SK-N-SH (cell line): Measurements from ENCODE around the gene YPEL1. TPM values are rescaled to one million over a fixed set of nuclear protein-coding genes. Genes with fewer than 3 reads are reported as not detected.

Experiments used
- CTCF ChIA-PET: fragments of 300-600, 350-600 bp; formaldehyde crosslinking; extraction: SDS; loops from one replicate; lab custom pipeline; 2021; lab: Yijun Ruan, JAX
- POLR2A ChIA-PET: fragments of 350-600 bp; sonication (Branson Sonifier 250); formaldehyde crosslinking; extraction: SDS; loops from one replicate; lab custom pipeline; 2020; ENCODE audit warnings: antibody characterized with exemption, inconsistent platforms; lab: Yijun Ruan, JAX
- DNase-seq: peaks from one replicate; pipeline ENCODE4 v3.0.0; 2012
- H2AFZ ChIP-seq: fragments of 200-600 bp; sonication (generic); 2 replicates; pipeline ENCODE4 v1.8.1; 2016; ENCODE audit warnings: antibody characterized with exemption, mild to moderate bottlenecking, low read depth
- H3F3A ChIP-seq: fragments of 200-600 bp; sonication (generic); replicated peaks from 2 replicates; pipeline ENCODE3; 2016; ENCODE audit warnings: antibody characterized with exemption, mild to moderate bottlenecking; ENCODE audit not compliant: insufficient read depth
- H3K27ac ChIP-seq, 2 experiments: fragments of 200-500 bp in 1 of 2; fragments of 200-600 bp in 1 of 2; sonication (Bioruptor generic) in 1 of 2; sonication (generic), shearing (Covaris generic) in 1 of 2; 2 replicates each; pipeline versions ENCODE4 v1.5.1 to v1.6.1; 2014 to 2016; ENCODE audit warnings: low read depth in 2 of 2, inconsistent platforms in 1 of 2, low read length in 1 of 2, mild to moderate bottlenecking in 1 of 2, mixed read lengths in 1 of 2
- H3K27me3 ChIP-seq: fragments of 200-600 bp; sonication (generic), shearing (Covaris generic); 2 replicates; pipeline ENCODE4 v1.6.1; 2016; ENCODE audit warnings: mixed run types; ENCODE audit not compliant: insufficient read depth
- H3K36me3 ChIP-seq, 2 experiments: fragments of 200-500 bp in 1 of 2; fragments of 200-600 bp in 1 of 2; sonication (Bioruptor generic) in 1 of 2; sonication (generic) in 1 of 2; replicated peaks in 1 of 2; 2 replicates each; pipeline versions ENCODE3 to v1.5.1; 2014 to 2016; ENCODE audit warnings: low read length in 1 of 2, mild to moderate bottlenecking in 1 of 2; ENCODE audit not compliant: insufficient read depth in 2 of 2, control insufficient read depth in 1 of 2
- H3K4me1 ChIP-seq, 2 experiments: fragments of 200-500 bp in 1 of 2; fragments of 200-600 bp in 1 of 2; sonication (Bioruptor generic) in 1 of 2; sonication (generic), shearing (Covaris generic) in 1 of 2; 2 replicates each; pipeline versions ENCODE4 v1.5.1 to v1.6.1; 2014 to 2016; ENCODE audit warnings: low read depth in 1 of 2, low read length in 1 of 2, mixed run types in 1 of 2; ENCODE audit not compliant: insufficient read depth in 2 of 2, control insufficient read depth in 1 of 2
- H3K4me2 ChIP-seq: fragments of 200-600 bp; sonication (generic), shearing (Covaris generic); 2 replicates; pipeline ENCODE4 v1.6.1; 2017; ENCODE audit warnings: mixed run types
- H3K4me3 ChIP-seq, 2 experiments: fragments of 200-500 bp in 1 of 2; fragments of 200-600 bp in 1 of 2; sonication (Bioruptor generic) in 1 of 2; sonication (generic), shearing (Covaris generic) in 1 of 2; 2 replicates each; pipeline versions ENCODE4 v1.5.1 to v1.8.1; 2014 to 2016; ENCODE audit warnings: low read depth in 2 of 2, inconsistent platforms in 1 of 2, low read length in 1 of 2, mild to moderate bottlenecking in 1 of 2, mixed read lengths in 1 of 2, moderate library complexity in 1 of 2
- H3K79me2 ChIP-seq: fragments of 200-600 bp; sonication (generic); 2 replicates; pipeline ENCODE4 v1.8.1; 2017; ENCODE audit warnings: mild to moderate bottlenecking; ENCODE audit not compliant: insufficient read depth
- H3K9ac ChIP-seq: fragments of 200-600 bp; sonication (generic); 2 replicates; pipeline ENCODE4 v1.6.1; 2017; ENCODE audit warnings: mixed run types
- H3K9me2 ChIP-seq: fragments of 200-600 bp; sonication (generic); 2 replicates; pipeline ENCODE4 v1.6.1; 2017; ENCODE audit warnings: mixed run types
- H3K9me3 ChIP-seq: fragments of 200-600 bp; sonication (generic); 2 replicates; pipeline ENCODE4 v1.6.1; 2017; ENCODE audit warnings: mixed run types, mild to moderate bottlenecking, moderate library complexity
- H4K20me1 ChIP-seq: fragments of 200-600 bp; sonication (generic); 2 replicates; pipeline ENCODE4 v1.6.1; 2017; ENCODE audit warnings: mild to moderate bottlenecking, mixed run types; ENCODE audit not compliant: insufficient read depth
- ELF1 ChIP-seq: IDR thresholded peaks from 2 replicates; pipeline ENCODE4 v1.4.0; 2012
- EP300 ChIP-seq, 2 experiments: IDR thresholded peaks; 2 replicates each; pipeline versions ENCODE4 v1.4.0 to v1.6.1; 2012; ENCODE audit warnings: borderline replicate concordance in 1 of 2, low read depth in 1 of 2, low read length in 1 of 2
- FOSL2 ChIP-seq: IDR thresholded peaks from 2 replicates; pipeline ENCODE4 v1.4.0; 2012; ENCODE audit warnings: low read depth, mild to moderate bottlenecking, moderate library complexity, borderline replicate concordance
- MAX ChIP-seq: IDR thresholded peaks from 2 replicates; pipeline ENCODE4 v1.4.0; 2012; ENCODE audit warnings: low read depth
- MEF2A ChIP-seq: IDR thresholded peaks from 2 replicates; pipeline ENCODE4 v1.4.0; 2012; ENCODE audit warnings: low read depth, borderline replicate concordance
- RCOR1 ChIP-seq: fragments of 150-350 bp; IDR thresholded peaks from 2 replicates; pipeline ENCODE4 v1.6.1; 2017; ENCODE audit warnings: antibody characterized with exemption, low read length
- RXRA ChIP-seq: IDR thresholded peaks from 2 replicates; pipeline ENCODE4 v1.4.0; 2012; ENCODE audit warnings: low read depth, mild to moderate bottlenecking, borderline replicate concordance
- SMC3 ChIP-seq: IDR thresholded peaks from 2 replicates; pipeline ENCODE4 v1.6.1; 2012; ENCODE audit warnings: low read depth, low read length, improper control_type of control experiment
- TEAD4 ChIP-seq: IDR thresholded peaks from 2 replicates; pipeline ENCODE4 v1.4.0; 2012; ENCODE audit warnings: mild to moderate bottlenecking, borderline replicate concordance; ENCODE audit not compliant: insufficient read depth
- YY1 ChIP-seq: IDR thresholded peaks from 2 replicates; pipeline ENCODE4 v1.4.0; 2012; ENCODE audit warnings: low read depth, mild to moderate bottlenecking
- ZBTB33 ChIP-seq: IDR thresholded peaks from 2 replicates; pipeline ENCODE4 v1.4.0; 2012; ENCODE audit warnings: low read depth, borderline replicate concordance
- WGBS: methylation state at CpG from one replicate; pipeline ENCODE4 v1.1.6; 2017; ENCODE audit warnings: low lambda C conversion rate; 5-methylcytosine and 5-hydroxymethylcytosine counted together
- polyA plus RNA-seq, 3 experiments: library from polyadenylated mRNA; depleted of rRNA; stranded (reverse); fragments of >200 nt; gene quantifications; 2 replicates each; pipeline ENCODE4 v1.2.3, GENCODE V29; 2012
- TF ChIP-seq, protein P1 (sequence below): IDR thresholded peaks from 2 replicates; pipeline ENCODE4 v1.6.1; 2012; ENCODE audit warnings: mild to moderate bottlenecking, low read depth, low read length, moderate library complexity
- TF ChIP-seq, protein P2 (sequence below): fragments of 200-600 bp; sonication (generic); IDR thresholded peaks from 2 replicates; pipeline ENCODE4 v1.6.1; 2017; ENCODE audit warnings: antibody characterized with exemption, mild to moderate bottlenecking, moderate library complexity

The YPEL1 gene
- polyA plus RNA-seq, 1 of the 3 experiments (the other 2 are of a cell fraction), result 2.4 TPM

GRCh38 chr22:21682385-21683175 is 53.0 kb downstream of the YPEL1 start (continued):
- TF ChIP-seq, protein P1, sequence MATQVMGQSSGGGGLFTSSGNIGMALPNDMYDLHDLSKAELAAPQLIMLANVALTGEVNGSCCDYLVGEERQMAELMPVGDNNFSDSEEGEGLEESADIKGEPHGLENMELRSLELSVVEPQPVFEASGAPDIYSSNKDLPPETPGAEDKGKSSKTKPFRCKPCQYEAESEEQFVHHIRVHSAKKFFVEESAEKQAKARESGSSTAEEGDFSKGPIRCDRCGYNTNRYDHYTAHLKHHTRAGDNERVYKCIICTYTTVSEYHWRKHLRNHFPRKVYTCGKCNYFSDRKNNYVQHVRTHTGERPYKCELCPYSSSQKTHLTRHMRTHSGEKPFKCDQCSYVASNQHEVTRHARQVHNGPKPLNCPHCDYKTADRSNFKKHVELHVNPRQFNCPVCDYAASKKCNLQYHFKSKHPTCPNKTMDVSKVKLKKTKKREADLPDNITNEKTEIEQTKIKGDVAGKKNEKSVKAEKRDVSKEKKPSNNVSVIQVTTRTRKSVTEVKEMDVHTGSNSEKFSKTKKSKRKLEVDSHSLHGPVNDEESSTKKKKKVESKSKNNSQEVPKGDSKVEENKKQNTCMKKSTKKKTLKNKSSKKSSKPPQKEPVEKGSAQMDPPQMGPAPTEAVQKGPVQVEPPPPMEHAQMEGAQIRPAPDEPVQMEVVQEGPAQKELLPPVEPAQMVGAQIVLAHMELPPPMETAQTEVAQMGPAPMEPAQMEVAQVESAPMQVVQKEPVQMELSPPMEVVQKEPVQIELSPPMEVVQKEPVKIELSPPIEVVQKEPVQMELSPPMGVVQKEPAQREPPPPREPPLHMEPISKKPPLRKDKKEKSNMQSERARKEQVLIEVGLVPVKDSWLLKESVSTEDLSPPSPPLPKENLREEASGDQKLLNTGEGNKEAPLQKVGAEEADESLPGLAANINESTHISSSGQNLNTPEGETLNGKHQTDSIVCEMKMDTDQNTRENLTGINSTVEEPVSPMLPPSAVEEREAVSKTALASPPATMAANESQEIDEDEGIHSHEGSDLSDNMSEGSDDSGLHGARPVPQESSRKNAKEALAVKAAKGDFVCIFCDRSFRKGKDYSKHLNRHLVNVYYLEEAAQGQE, result no peak
- no peak for TF ChIP-seq MAX
- no peak for TF ChIP-seq EP300 (IDR thresholded peaks at IDR 0.05; ENCODE audit: borderline replicate concordance in 1 of 2, low read depth in 1 of 2, low read length in 1 of 2)

- H3K27me3 ChIP-seq, result no peaks in the 10 kb centered on the region
- no peaks in the 10 kb centered on the region; a peak in 1 of 4 replicates for H3K4me1 ChIP-seq
- no peak overlapping the region; a peak in 1 of 4 replicates for H3K27ac ChIP-seq
- H3K9ac ChIP-seq, result no peak overlapping the region
- H3K9me3 ChIP-seq, result no peaks in the 10 kb centered on the region
- WGBS, result 90% methylated on average over 10 of the region's 24 CpGs
- ChIA-PET CTCF (interaction anchor here (1.0 to 2.4 kb wide), 4 partner anchors 39 to 271 kb away, joined by 3 to 10 read pairs (median 4); partner anchors contain the start of gene PPM1F), POLR2A (interaction anchor here (1.0 kb wide), 1 partner anchor 12 kb away, joined by 4 read pairs; no protein-coding TSS in a partner anchor)
- no peaks in the 10 kb centered on the region for H3K79me2 ChIP-seq
- DNase-seq, result no peak
- H3K4me3 ChIP-seq, result no peak overlapping the region
- H4K20me1 ChIP-seq, result no peaks in the 10 kb centered on the region
- no peak overlapping the region for H2AFZ ChIP-seq
- H3K4me2 ChIP-seq, result no peak overlapping the region
- no peaks in the 10 kb centered on the region for H3K9me2 ChIP-seq
- H3K36me3 ChIP-seq, result peaks cover 0 to 32% of the 10 kb centered on the region in 2 experiments
- no peaks in the 10 kb centered on the region for H3F3A ChIP-seq
- TF ChIP-seq, protein P2, sequence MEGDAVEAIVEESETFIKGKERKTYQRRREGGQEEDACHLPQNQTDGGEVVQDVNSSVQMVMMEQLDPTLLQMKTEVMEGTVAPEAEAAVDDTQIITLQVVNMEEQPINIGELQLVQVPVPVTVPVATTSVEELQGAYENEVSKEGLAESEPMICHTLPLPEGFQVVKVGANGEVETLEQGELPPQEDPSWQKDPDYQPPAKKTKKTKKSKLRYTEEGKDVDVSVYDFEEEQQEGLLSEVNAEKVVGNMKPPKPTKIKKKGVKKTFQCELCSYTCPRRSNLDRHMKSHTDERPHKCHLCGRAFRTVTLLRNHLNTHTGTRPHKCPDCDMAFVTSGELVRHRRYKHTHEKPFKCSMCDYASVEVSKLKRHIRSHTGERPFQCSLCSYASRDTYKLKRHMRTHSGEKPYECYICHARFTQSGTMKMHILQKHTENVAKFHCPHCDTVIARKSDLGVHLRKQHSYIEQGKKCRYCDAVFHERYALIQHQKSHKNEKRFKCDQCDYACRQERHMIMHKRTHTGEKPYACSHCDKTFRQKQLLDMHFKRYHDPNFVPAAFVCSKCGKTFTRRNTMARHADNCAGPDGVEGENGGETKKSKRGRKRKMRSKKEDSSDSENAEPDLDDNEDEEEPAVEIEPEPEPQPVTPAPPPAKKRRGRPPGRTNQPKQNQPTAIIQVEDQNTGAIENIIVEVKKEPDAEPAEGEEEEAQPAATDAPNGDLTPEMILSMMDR, result no peak
- TF ChIP-seq YY1 (no peak), RCOR1 (no peak), EP300 (IDR thresholded peaks at IDR 0.05; ENCODE audit: borderline replicate concordance in 1 of 2, low read depth in 1 of 2, low read length in 1 of 2) (no peak), FOSL2 (no peak), ZBTB33 (no peak), SMC3 (no peak), RXRA (no peak), MEF2A (no peak), TEAD4 (no peak), ELF1 (no peak)
- TF ChIP-seq, protein P1, result no peak
Measured at GRCh38 chr22:21681566-21682370, 53.8 kb downstream of the YPEL1 start.
